ENCODE results near the gene OTP. TPM values are rescaled to one million over a fixed set of nuclear protein-coding genes. Genes with fewer than 3 reads are reported as not detected.

OTP gene
- total RNA-seq, 1 donor from 2014 or later: 2.1 TPM

DNA sequence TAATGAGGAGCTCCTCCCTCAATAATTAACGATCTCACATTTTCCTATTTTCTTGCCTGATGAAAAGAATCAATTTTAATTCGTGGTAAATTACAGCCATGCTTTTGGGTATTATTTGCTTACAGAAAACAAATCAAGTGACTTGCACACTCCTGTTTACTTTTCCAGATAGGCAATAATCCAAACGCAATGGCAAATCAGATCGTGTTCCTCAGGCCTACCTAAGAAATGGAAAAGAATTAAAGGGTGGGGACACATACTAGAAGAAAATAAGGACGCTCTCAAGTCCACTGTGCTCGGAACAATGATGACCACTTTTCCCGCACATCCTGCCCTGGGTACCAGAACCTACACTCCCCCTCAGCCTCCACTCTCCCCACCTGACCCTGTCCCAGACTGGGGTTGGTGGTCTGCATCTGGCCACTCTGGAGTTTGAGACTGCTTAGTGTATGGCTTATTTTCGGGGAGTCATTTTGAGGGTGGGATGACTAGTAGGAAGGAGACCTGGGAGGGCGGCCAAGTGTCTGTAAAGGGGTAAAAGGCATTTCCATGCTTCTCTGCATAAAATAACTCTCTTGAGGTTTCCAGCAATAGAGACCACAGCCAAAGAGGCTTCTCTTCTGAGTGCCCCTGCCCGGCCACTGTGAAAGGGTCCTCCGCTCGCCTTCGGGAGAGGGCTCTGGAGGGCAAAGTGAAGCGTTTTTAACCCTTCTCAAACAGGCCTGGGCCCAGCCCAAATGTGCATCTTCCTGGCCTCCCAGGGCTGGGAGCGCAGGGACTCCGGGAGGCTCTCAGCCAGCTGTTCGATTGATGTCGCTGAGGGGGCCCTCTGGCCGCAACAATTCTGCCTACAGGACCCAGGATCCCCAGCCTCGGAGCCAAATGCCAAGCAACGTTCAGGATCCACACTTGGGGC, 4.5 kb upstream of the OTP start:
- Mint-ChIP-seq H3K4me1 (peaks cover 35% of the 10 kb centered on the region), H3K27ac (ENCODE audit: unreplicated experiment) (no peak overlapping the region), H3K9me3 (no peaks in the 10 kb centered on the region), H3K27me3 (ENCODE audit: low read depth) (peaks cover 99% of the 10 kb centered on the region), H3K36me3 (ENCODE audit: low read depth) (no peaks in the 10 kb centered on the region), H3K4me3 (peak overlapping the region; percentile 25)
- TF ChIP-seq CTCF (conservative IDR thresholded peaks at IDR 0.05): no peak
- no peak for DNase-seq (ENCODE audit: low read depth, low spot score)

DNA sequence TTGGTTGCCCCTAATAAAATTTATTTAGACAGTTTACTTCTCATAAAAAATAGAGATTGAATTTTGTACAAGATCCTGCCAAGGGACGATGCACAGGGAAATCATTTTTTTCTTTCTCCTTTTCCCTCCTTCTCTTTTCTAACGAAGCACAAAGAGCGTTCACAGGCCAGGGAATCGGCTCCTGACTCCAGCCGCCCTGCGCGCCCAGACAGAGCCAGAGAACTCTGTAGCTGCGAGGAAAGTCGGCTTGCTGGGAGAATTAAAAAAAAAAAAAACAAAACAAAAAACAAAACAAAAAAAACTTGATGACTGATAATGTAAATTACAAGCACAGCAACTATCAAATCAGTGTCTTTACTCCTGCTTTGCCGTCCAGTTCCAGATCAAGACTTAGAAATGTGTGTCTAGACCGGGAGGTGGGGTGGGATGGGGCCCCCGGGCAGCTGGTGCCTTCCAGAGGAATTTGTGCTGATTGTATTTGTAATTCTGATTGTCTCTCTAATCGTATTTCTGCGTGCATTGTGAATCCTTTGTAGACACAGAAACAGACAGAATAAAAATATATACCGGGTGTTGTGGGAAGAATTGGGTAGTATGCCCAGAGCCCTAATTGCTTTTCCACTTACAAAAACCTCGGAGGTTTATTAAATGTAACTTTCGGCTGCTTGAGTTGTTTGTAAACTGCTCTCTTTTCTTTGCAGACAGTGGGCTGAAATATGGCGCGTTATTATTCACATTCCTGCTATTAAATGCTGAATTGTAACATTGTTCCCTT, 3.6 kb upstream of the OTP start:
- H3K36me3 Mint-ChIP-seq (ENCODE audit: low read depth): no peaks in the 10 kb centered on the region
- H3K9me3 Mint-ChIP-seq: no peaks in the 10 kb centered on the region
- H3K4me3 Mint-ChIP-seq: peak overlapping the region; percentile 11
- no peak for TF ChIP-seq CTCF (conservative IDR thresholded peaks at IDR 0.05)
- no peak for DNase-seq (ENCODE audit: low read depth, low spot score)
- peaks cover 99% of the 10 kb centered on the region for H3K27me3 Mint-ChIP-seq (ENCODE audit: low read depth)
- peaks cover 42% of the 10 kb centered on the region for H3K4me1 Mint-ChIP-seq
- no peak overlapping the region for H3K27ac Mint-ChIP-seq (ENCODE audit: unreplicated experiment)

DNA sequence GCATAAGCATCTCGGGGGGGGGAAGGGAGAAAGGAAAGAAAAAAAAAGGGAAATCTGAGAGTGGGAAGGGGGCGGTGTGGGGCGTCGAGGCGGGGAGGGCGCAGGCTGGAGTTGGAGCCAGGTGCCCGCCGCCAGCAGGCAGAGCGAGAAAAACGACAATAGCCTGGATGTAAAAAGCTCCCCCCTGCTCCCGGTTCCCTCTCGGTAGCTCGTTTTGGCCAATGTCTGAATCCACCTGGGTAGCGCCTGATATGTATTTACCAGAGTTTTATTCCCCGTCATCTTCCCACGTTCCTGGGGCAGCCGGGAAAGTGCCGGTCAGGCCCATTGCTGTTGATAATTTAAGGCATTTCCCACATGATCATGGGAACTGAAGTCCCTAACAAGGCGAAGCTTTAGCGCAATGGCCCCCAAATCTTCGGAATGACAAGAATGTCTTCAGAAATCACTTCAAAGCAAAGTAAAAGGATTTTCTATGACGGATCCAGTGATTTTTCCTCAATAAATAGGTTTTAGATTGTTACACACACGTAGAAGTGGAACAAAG, 3.0 kb upstream of the OTP start:
- Mint-ChIP-seq H3K4me3 (peak overlapping the region; percentile 49), H3K27ac (ENCODE audit: unreplicated experiment) (no peak overlapping the region), H3K4me1 (peaks cover 43% of the 10 kb centered on the region), H3K9me3 (no peaks in the 10 kb centered on the region), H3K36me3 (ENCODE audit: low read depth) (no peaks in the 10 kb centered on the region), H3K27me3 (ENCODE audit: low read depth) (peaks cover 99% of the 10 kb centered on the region)
- TF ChIP-seq CTCF (conservative IDR thresholded peaks at IDR 0.05): no peak
- DNase-seq (ENCODE audit: low read depth, low spot score): no peak

DNA sequence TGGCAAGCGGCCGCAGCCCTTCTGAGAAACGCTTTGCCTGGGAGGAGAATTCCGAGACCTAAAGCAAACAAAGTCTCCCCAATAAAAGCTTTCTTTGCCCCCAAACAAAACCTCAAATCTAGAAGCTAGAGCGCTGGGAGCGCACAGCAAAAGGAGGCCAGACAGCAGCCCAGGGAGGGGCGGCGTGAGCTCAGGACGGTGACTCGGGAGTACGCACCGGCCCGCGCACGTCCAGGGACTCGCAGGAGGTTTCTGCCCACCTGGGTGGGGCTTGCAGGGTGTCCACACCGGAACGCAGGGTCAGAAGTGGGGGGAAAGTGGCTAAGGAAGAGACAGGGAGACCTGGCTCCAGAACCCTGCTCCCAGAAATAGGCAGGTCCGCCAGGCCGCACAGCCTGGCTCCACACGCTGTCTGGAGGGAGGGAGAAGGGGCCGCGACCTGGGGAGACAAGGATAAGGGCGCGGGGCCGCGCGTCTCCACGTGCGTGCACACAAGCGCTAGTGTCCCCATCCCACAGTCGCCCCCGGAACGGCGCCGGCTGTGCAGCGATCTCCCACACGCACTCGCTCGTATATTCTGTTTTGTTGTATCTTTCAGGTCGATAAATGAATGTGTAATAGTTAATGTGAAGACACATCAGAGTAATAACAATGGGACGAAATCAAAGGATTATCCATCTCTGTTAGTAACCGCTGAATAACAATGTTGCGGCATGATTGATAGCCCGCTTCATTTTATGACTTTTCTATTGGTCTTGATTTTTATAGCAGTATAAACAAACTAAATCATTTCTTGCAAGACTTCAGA, 2.3 kb upstream of the OTP start:
- Mint-ChIP-seq H3K4me1 (peaks cover 46% of the 10 kb centered on the region), H3K9me3 (no peaks in the 10 kb centered on the region), H3K4me3 (peak overlapping the region; percentile 49), H3K36me3 (ENCODE audit: low read depth) (peaks cover 4% of the 10 kb centered on the region), H3K27ac (ENCODE audit: unreplicated experiment) (peak overlapping the region; percentile 14), H3K27me3 (ENCODE audit: low read depth) (peaks cover 99% of the 10 kb centered on the region)
- no peak for DNase-seq (ENCODE audit: low read depth, low spot score)
- no peak for TF ChIP-seq CTCF (conservative IDR thresholded peaks at IDR 0.05)
